IPS-18a (cell line): ENCODE results near the gene PM20D2.
"Not testable (repeated sequence)": the region's sequence is repeated elsewhere in the genome, so short reads cannot be mapped to it uniquely, and the experiment has no call there.

ENCODE experiments used
- H3K27ac ChIP-seq: one replicate; pipeline ENCODE4 v1.5.1; 2013; ENCODE audit warnings: low read length
- H3K27me3 ChIP-seq: one replicate; pipeline ENCODE4 v1.6.1; 2013; ENCODE audit warnings: mild to moderate bottlenecking, low read length; ENCODE audit not compliant: control insufficient read depth, insufficient read depth
- H3K36me3 ChIP-seq: one replicate; pipeline ENCODE4 v1.6.1; 2013; ENCODE audit warnings: low read depth, low read length; ENCODE audit not compliant: control insufficient read depth
- H3K4me1 ChIP-seq: one replicate; pipeline ENCODE4 v1.6.1; 2013; ENCODE audit warnings: low read depth, low read length; ENCODE audit not compliant: control insufficient read depth
- H3K4me3 ChIP-seq: one replicate; pipeline ENCODE4 v1.5.1; 2013; ENCODE audit warnings: low read length
- H3K9ac ChIP-seq: one replicate; pipeline ENCODE4 v1.6.1; 2013; ENCODE audit warnings: mild to moderate bottlenecking, low read length, moderate library complexity
- H3K9me3 ChIP-seq: one replicate; pipeline ENCODE4 v1.6.1; 2013; ENCODE audit warnings: low read depth, low read length; ENCODE audit not compliant: control insufficient read depth

PM20D2 gene

DNA sequence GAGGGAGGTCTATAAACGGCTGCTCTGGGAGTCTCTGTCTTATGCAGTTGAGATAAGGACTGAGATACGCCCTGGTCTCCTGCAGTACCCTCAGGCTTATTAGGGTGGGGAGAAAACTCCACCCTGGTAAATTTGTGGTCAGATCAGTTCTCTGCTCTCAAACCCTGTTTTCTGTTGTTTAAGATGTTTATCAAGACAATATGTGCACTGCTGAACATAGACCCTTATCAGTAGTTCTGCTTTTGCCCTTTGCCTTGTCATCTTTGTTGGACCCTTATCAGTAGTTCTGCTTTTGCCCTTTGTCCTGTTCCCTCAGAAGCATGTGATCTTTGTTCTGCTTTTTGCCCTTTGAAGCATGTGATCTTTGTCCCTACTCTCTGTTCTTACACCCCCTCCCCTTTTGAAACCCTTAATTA, 17.6 kb upstream of the PM20D2 start:
- not testable (repeated sequence) for H3K9me3 ChIP-seq, H3K27ac ChIP-seq, H3K9ac ChIP-seq, H3K4me3 ChIP-seq, H3K4me1 ChIP-seq, H3K36me3 ChIP-seq
- H3K27me3 ChIP-seq, result peaks cover 13% of the 10 kb centered on the region

DNA sequence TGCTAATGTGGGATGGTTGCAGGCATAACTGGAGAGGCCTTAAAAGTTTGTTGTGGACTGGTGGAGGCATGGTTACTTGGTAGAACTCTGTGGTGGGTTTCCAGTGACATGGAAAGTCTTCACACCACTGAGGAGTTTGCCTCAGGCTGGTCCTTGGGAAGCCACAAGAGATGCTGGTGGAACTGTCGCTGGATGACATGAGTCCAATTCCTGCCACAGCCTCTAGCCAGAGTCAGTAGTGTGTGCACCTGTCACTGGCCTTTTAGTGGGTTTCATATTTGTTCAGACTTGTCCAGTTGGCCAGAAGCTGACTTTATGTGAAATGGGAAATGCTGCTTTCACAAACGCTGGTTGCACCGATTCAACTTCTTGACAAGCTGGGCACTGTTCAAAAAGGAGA, 14.3 kb upstream of the PM20D2 start:
- Histone ChIP-seq H3K9me3 (no peaks in the 10 kb centered on the region), H3K27ac (no peak overlapping the region), H3K9ac (no peak overlapping the region), H3K36me3 (no peaks in the 10 kb centered on the region), H3K4me1 (peaks cover 14% of the 10 kb centered on the region), H3K4me3 (no peak overlapping the region), H3K27me3 (peaks cover 46% of the 10 kb centered on the region)

- Histone ChIP-seq H3K27me3 (peaks cover 51% of the 10 kb centered on the region), H3K9me3 (no peaks in the 10 kb centered on the region), H3K9ac (no peak overlapping the region), H3K27ac (no peak overlapping the region), H3K4me3 (no peak overlapping the region), H3K4me1 (peaks cover 14% of the 10 kb centered on the region), H3K36me3 (no peaks in the 10 kb centered on the region)
Observed at GRCh38 chr6:89132057-89132456, 13.8 kb upstream of the PM20D2 start.

GRCh38 chr6:89133981-89134380, 11.9 kb upstream of the PM20D2 start:
- Histone ChIP-seq H3K27ac (no peak overlapping the region), H3K4me3 (no peak overlapping the region), H3K27me3 (peaks cover 55% of the 10 kb centered on the region), H3K36me3 (no peaks in the 10 kb centered on the region), H3K4me1 (peaks cover 14% of the 10 kb centered on the region), H3K9ac (no peak overlapping the region), H3K9me3 (no peaks in the 10 kb centered on the region)

GRCh38 chr6:89134723-89135122, 11.1 kb upstream of the PM20D2 start:
- Histone ChIP-seq H3K36me3 (no peaks in the 10 kb centered on the region), H3K4me3 (no peak overlapping the region), H3K9ac (no peak overlapping the region), H3K27me3 (peaks cover 62% of the 10 kb centered on the region), H3K27ac (no peak overlapping the region), H3K4me1 (peaks cover 14% of the 10 kb centered on the region), H3K9me3 (no peaks in the 10 kb centered on the region)

DNA sequence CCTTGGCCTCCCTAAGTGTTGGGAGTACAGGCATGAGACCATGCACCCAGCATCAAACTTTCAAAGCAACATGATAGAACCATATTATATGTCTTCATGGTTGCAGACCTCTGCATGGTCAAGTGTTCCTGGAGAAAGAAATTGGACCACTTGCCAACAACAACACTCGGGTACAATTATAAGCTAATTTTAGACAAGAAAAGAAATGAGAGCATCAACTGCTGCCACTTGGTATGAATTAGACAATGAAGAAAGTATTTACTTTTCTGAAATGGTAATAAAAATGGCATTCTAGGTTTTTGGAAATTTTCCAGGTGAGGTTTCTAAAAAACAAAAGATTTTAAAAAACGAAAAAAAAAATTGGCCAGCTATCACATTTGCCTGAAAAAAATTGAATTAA, 7.7 kb upstream of the PM20D2 start:
- no peak overlapping the region for H3K27ac ChIP-seq
- no peak overlapping the region for H3K4me3 ChIP-seq
- H3K36me3 ChIP-seq, result no peaks in the 10 kb centered on the region
- no peak overlapping the region for H3K9ac ChIP-seq
- H3K9me3 ChIP-seq, result no peaks in the 10 kb centered on the region
- peaks cover 52% of the 10 kb centered on the region for H3K27me3 ChIP-seq
- peaks cover 14% of the 10 kb centered on the region for H3K4me1 ChIP-seq

DNA sequence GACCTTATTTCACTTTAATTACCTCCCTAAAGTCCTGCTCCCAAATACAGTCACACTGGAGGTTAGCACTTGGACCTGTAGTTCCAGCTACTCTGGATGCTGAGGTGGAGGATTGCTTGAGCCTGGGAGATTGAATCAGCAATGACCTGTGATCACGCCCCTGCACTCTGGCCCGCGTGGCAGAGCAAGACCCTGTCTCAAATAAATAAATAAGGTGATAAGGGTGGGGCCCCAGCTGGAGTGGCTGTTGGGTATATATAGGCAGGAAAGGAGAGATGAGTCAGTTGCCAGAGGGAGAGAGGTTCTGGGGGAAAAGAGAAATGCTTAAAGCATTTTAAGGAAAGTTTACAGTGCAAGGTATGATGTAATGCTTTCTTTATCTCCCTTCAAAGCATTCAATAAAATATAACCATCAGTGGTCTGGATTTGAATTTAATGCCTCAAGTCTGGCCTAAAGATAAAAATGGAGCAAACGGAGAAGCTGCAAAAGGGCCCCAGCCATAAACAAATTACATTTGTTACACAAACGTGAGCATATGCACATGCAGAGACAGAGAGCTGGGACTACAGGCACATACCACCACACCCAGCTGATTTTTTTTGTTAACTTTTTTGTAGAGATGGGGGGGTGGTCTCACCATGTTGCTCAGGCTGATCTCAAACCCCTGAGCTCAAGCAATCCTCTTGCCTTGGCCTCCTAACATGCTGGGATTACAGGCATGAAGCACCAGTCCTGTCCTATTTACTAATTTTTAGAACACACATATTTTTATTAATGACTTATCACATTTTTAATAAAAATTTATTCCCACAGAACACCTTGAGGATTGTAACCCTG, 6.1 kb upstream of the PM20D2 start:
- Histone ChIP-seq H3K9me3 (no peaks in the 10 kb centered on the region), H3K4me1 (peaks cover 1% of the 10 kb centered on the region), H3K9ac (no peak overlapping the region), H3K27ac (no peak overlapping the region), H3K36me3 (no peaks in the 10 kb centered on the region), H3K27me3 (peaks cover 52% of the 10 kb centered on the region), H3K4me3 (no peak overlapping the region)

DNA sequence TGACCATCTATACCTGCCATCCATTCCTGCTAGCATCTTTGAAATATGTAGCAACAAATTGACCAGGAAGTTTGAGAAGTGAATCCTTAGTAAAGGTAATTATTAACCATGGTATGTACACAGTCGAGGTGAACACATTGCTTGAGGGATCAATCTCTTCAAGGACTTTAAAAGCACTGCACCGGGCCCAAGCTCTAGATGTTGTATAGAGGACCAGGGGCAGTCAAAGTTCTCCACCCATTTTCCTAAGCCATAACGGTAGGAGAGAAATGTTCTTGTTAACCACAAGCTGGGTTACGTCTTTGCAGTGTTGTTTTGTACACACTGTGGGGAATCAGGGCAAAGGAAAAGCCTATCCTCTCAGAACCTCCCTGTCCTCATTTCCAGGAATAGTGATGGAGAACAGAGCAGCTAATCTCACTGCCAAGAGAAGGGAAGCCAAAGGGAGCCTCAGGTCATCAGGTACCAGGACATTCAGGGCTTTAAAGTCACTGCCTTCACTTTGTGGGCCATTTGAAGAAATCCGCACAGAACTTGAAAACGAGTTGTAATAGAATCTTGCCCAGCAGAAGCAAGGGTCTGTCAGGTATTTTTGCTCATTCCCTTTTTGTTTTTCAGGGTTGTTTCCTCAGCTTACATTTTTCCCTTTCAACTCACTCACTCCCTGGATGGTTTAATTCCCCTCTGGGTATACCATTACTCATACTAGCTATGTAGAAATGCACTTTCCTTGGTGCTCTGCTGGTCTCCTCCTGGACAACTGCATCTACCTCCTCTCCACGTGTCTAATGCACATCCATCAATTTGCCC, 5.3 kb upstream of the PM20D2 start:
- Histone ChIP-seq H3K36me3 (no peaks in the 10 kb centered on the region), H3K27me3 (peaks cover 52% of the 10 kb centered on the region), H3K9ac (no peak overlapping the region), H3K9me3 (no peaks in the 10 kb centered on the region), H3K4me3 (no peak overlapping the region), H3K4me1 (no peaks in the 10 kb centered on the region), H3K27ac (no peak overlapping the region)

DNA sequence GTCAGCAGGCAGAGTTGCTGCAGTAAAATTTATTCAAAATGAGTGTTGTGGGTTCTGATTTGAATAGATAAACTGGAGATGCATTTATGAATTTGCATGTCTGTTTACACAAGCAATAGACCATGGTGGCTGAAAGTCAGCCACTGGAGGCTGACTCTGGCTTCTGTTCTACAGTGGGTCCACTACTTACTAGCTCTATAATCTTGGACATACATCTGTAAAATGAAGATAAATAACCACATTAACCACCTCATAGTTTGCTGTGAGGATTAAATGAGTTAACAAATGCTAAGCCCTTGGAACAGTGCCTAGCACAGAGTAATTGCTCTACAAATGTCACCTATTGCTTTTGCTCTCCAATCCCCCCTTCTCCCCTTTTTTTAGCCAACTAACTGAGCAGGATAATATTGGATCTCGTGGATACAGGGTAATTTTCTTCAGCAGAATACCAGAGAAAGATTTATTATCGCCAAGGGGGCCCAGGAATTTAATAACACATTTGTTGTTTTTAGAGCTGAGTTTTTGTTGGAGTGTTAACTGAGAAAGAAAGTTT, 1.4 kb upstream of the PM20D2 start:
- H3K9me3 ChIP-seq, result no peaks in the 10 kb centered on the region
- peaks cover 6% of the 10 kb centered on the region for H3K4me1 ChIP-seq
- H3K27ac ChIP-seq, result no peak overlapping the region
- no peak overlapping the region for H3K9ac ChIP-seq
- H3K4me3 ChIP-seq, result no peak overlapping the region
- no peaks in the 10 kb centered on the region for H3K36me3 ChIP-seq
- H3K27me3 ChIP-seq, result peaks cover 56% of the 10 kb centered on the region

DNA sequence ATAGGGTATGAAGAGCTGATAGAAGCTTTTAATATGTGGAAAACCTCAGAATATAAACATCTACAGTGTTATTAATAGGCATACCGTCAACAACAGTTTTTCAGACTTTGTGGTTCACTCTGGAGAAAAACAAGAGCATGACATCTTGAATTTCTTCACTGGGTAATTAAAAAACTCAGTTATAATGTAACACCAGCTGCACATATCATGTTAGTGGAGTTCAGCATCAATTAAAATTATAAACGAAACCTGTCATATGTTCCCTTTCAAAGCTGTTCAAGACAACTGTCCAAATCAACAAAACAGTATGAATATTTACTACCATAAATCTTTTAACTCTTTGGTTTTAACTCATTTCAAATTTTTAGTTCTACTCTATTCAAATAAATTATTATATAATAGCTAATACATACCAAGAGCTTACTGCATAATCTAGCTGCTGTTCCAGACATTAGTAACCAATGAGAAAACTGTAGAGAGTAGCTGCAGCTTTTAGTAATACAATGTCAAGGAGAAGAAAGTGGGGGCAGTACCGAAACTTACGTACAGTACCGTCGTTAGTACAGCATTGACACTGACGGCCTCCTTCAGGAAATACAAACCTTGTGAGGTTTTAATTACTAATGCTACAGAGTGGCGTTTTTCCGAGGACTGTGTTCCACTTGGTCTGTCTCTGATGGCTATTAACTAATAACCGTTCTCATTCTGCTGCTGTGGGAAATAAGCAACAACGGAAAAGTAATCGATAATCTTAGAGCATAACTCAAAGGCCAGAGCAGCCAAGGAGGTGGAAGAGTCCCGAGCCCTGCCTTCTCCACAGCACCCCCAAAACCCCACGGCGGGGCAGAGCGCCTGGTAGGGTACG, 532 bp upstream of the PM20D2 start:
- Histone ChIP-seq H3K27ac (no peak overlapping the region), H3K4me1 (peaks cover 6% of the 10 kb centered on the region), H3K27me3 (peaks cover 53% of the 10 kb centered on the region), H3K9me3 (no peaks in the 10 kb centered on the region), H3K4me3 (peak overlapping the region; percentile 51), H3K9ac (peak overlapping the region; percentile 50), H3K36me3 (no peaks in the 10 kb centered on the region)
